A172 (cell line): ENCODE results near the gene NIM1K. TPM values are rescaled to one million over a fixed set of nuclear protein-coding genes. Genes with fewer than 3 reads are reported as not detected.
"Not testable (repeated sequence)": the region's sequence is repeated elsewhere in the genome, so short reads cannot be mapped to it uniquely, and the experiment has no call there.

Experiments
- DNase-seq: peaks from one replicate; pipeline ENCODE4 v3.0.0-alpha.2; 2015; ENCODE audit warnings: low spot score
- total RNA-seq: library from RNA; depleted of rRNA; stranded (reverse); fragments of >200 nt; shearing (Covaris generic); gene quantifications from 2 replicates; pipeline ENCODE4 v1.2.3, GENCODE V29; 2014

Gene NIM1K
- total RNA-seq, 1 experiment from 2014 or later, result not detected

GRCh38 chr5:43281840-43282658 lies 90.0 kb downstream of the NIM1K start:
- DNase-seq, result peak; percentile 10

- no peak for DNase-seq
These were observed 94.6 kb downstream of the NIM1K start for GRCh38 chr5:43286623-43287022.

- DNase-seq, result no peak
These were observed 95.5 kb downstream of the NIM1K start for GRCh38 chr5:43287493-43287892.

- no peak for DNase-seq
These were observed 96.3 kb downstream of the NIM1K start for GRCh38 chr5:43288269-43288831.

- no peak for DNase-seq
These were observed 98.7 kb downstream of the NIM1K start for GRCh38 chr5:43290726-43291125.

- no peak for DNase-seq
These were observed 102.2 kb downstream of the NIM1K start for GRCh38 chr5:43294226-43294625.

GRCh38 chr5:43295202-43295601 lies 103.2 kb downstream of the NIM1K start:
- DNase-seq, result no peak

- DNase-seq, result no peak
These were observed 104.8 kb downstream of the NIM1K start for GRCh38 chr5:43296835-43297234.

GRCh38 chr5:43298443-43298842 lies 106.4 kb downstream of the NIM1K start:
- DNase-seq, result no peak

GRCh38 chr5:43300112-43300511 lies 108.1 kb downstream of the NIM1K start:
- DNase-seq, result no peak

GRCh38 chr5:43301653-43302091 lies 109.6 kb downstream of the NIM1K start:
- no peak for DNase-seq

GRCh38 chr5:43302481-43302880 lies 110.5 kb downstream of the NIM1K start:
- DNase-seq, result no peak

- DNase-seq, result no peak
These were observed 111.2 kb downstream of the NIM1K start for GRCh38 chr5:43303242-43303641.

- no peak for DNase-seq
These were observed 112.5 kb downstream of the NIM1K start for GRCh38 chr5:43304525-43304924.

GRCh38 chr5:43305948-43306565 lies 114.0 kb downstream of the NIM1K start:
- DNase-seq, result peak; percentile 70

- not testable (repeated sequence) for DNase-seq
These were observed 114.9 kb downstream of the NIM1K start for GRCh38 chr5:43306954-43307353.

GRCh38 chr5:43309122-43309521 lies 117.1 kb downstream of the NIM1K start:
- DNase-seq, result no peak

GRCh38 chr5:43309637-43310036 lies 117.6 kb downstream of the NIM1K start:
- DNase-seq, result no peak

- no peak for DNase-seq
These were observed 120.1 kb downstream of the NIM1K start for GRCh38 chr5:43312076-43312661.

- DNase-seq, result peak; percentile 32
These were observed 120.6 kb downstream of the NIM1K start for GRCh38 chr5:43312699-43313034.

GRCh38 chr5:43313035-43313853 lies 121.2 kb downstream of the NIM1K start, which contains the start of gene HMGCS1:
Gene HMGCS1, minus strand, starts transcription at chr5:43313412. Its CDS starts 14,447 bp downstream, at chr5:43298965.
- DNase-seq, result peak; percentile 99
